Measurements from ENCODE around the gene COX8C. TPM values are rescaled to one million over a fixed set of nuclear protein-coding genes. Genes with fewer than 3 reads are reported as not detected.

COX8C gene
- total and polyA plus RNA-seq, 8 donors: not detected

GRCh38 chr14:93317210-93317874 is 29.6 kb upstream of the COX8C start:
- Histone ChIP-seq H3K9me3 (no peaks in the 10 kb centered on the region), H3K4me3 (no peak overlapping the region), H3K4me1 (peaks cover 0 to 5% (median 3%) of the 10 kb centered on the region in 3 donors), H3K27me3 (no peaks in the 10 kb centered on the region), H3K27ac (no peak overlapping the region), H3K36me3 (no peaks in the 10 kb centered on the region)
- no peak for TF ChIP-seq CTCF (IDR thresholded peaks at IDR 0.05)
- ATAC-seq (peak in 1 of 4 donors; percentile 54), FAIRE-seq (no peak), DNase-seq (no peak)
- 84 to 85% methylated on average over 7 of the region's 7 CpGs for WGBS, 2 donors
- intact Hi-C loops (cut with DNase I): no loop called here

GRCh38 chr14:93317875-93318807 is 28.8 kb upstream of the COX8C start:
- FAIRE-seq (no peak), DNase-seq (no peak), ATAC-seq (peak in 3 of 4 donors; percentile 42 to 56 (median 55))
- Histone ChIP-seq H3K27me3 (no peaks in the 10 kb centered on the region), H3K9me3 (no peaks in the 10 kb centered on the region), H3K27ac (no peak overlapping the region), H3K36me3 (no peaks in the 10 kb centered on the region), H3K4me3 (no peak overlapping the region), H3K4me1 (peaks cover 0 to 5% (median 3%) of the 10 kb centered on the region in 3 donors)
- TF ChIP-seq CTCF (IDR thresholded peaks at IDR 0.05): no peak
- intact Hi-C loops (cut with DNase I): no loop called here
- 73 to 84% methylated on average over 6 of the region's 6 CpGs for WGBS, 2 donors

- ATAC-seq (no peak), FAIRE-seq (no peak), DNase-seq (no peak)
- 82 to 87% methylated on average over 5 of the region's 5 CpGs for WGBS, 2 donors
- Histone ChIP-seq H3K4me3 (no peak overlapping the region), H3K36me3 (no peaks in the 10 kb centered on the region), H3K27ac (no peak overlapping the region), H3K27me3 (no peaks in the 10 kb centered on the region), H3K4me1 (peaks cover 0 to 9% (median 3%) of the 10 kb centered on the region in 3 donors), H3K9me3 (no peaks in the 10 kb centered on the region)
- intact Hi-C loops (cut with DNase I): no loop called here
- TF ChIP-seq CTCF (IDR thresholded peaks at IDR 0.05): no peak
Observed at GRCh38 chr14:93318927-93319326, 28.1 kb upstream of the COX8C start.

- Histone ChIP-seq H3K9me3 (no peaks in the 10 kb centered on the region), H3K36me3 (no peaks in the 10 kb centered on the region), H3K27me3 (no peaks in the 10 kb centered on the region), H3K4me3 (no peak overlapping the region), H3K4me1 (peaks cover 0 to 10% (median 3%) of the 10 kb centered on the region in 3 donors), H3K27ac (no peak overlapping the region)
- ATAC-seq (no peak), DNase-seq (no peak), FAIRE-seq (no peak)
- no peak for TF ChIP-seq CTCF (IDR thresholded peaks at IDR 0.05)
- intact Hi-C loops (cut with DNase I): no loop called here
- 75 to 79% methylated on average over 2 of the region's 2 CpGs for WGBS, 2 donors
Observed at GRCh38 chr14:93319494-93319893, 27.5 kb upstream of the COX8C start.
